HT-29 (cell line): ENCODE measurements around the gene FBXL17. TPM values are rescaled to one million over a fixed set of nuclear protein-coding genes. Genes with fewer than 3 reads are reported as not detected.

Experiments
- DNase-seq: peaks from one replicate; pipeline ENCODE4 v3.0.0-alpha.2; 2015; ENCODE audit warnings: low spot score
- total RNA-seq: library from RNA; depleted of rRNA; stranded (reverse); fragments of >200 nt; shearing (Covaris generic); gene quantifications from 2 replicates; pipeline ENCODE4 v1.2.3, GENCODE V29; 2014

The FBXL17 gene
- total RNA-seq, 1 experiment from 2014 or later, result 7.5 TPM

- no peak for DNase-seq
These were observed 514.6 kb downstream of the FBXL17 start for GRCh38 chr5:107867266-107867665.

GRCh38 chr5:107864793-107865192 lies 517.1 kb downstream of the FBXL17 start:
- DNase-seq, result no peak

GRCh38 chr5:107863125-107863524 lies 518.8 kb downstream of the FBXL17 start:
- no peak for DNase-seq

DNA sequence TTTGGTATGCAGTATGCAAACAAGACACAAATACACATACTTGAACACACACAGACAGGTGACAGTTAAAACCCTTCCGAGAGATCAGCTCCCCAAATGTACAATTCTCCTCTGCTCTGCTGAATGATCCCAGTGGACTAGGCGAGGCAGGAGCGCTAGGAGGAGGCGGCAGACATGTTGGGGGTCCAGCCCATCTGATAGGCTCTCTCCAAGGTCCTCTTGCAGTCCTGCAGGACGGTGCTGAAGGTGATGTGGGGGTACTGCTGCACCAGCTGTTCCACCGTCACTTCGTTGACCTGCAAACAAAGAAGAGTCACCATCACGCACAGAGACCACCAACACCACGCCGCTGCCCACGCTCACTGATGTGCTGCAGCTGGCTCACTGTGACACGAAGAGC lies 520.3 kb downstream of the FBXL17 start:
- DNase-seq, result no peak

DNA sequence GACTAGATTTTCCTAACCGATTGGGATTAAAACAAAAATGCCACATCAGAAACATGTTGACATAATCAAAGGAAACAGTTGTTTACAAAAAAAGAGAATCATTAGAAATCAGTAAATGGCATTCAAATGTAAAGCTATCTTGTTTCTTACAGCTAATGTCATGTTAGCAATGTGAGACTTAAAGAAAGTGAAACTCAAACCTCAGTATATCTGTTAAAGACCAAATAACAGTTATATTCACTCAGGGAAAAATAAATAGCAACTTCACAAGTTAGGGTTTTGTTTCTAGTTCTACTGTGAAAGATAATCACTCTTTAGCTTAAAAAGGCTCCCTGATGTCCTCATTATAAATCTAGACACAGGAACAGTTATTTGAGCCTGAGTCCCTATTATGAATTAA lies 521.9 kb downstream of the FBXL17 start:
- DNase-seq, result no peak

- DNase-seq, result no peak
These were observed 523.1 kb downstream of the FBXL17 start for GRCh38 chr5:107858788-107859187.

DNA sequence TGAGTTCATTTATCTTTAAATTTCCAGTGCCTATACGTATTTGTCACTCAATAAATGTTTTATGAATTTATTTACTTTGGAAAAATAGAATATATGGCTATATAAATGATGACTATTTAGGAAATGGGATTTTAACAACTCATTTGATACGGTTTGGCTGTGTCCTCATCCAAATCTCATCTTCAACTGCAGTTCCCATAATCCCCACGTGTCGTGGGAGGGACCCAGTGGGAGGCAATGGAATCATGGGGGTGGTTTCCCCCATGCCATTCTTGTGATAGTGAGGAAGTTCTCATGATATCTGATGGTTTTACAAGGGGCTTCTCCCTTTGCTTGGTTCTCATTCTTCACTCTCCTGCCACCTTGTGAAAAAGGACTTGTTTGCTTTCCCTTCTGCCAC lies 523.6 kb downstream of the FBXL17 start:
- no peak for DNase-seq

GRCh38 chr5:107857785-107858184 lies 524.1 kb downstream of the FBXL17 start:
- DNase-seq, result no peak

DNA sequence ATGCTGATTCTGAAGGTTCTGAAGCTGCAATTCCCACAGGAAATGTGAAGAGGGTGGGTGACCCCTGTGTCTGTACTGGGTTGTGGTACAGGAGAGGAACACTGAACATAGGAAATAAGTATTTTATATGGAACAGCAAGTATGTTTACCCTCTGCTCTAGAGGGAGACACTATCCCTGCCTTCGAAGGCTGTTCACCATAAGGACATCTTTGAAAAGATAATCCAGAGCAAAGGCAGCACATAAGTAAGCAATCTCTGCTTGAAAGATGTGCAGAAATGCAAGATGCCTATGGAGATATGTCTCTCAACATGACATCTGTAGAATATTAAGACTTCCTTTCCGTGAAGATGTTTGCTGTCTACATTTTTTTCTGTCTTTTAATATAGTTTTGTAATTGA lies 526.7 kb downstream of the FBXL17 start:
- no peak for DNase-seq

- no peak for DNase-seq
These were observed 528.2 kb downstream of the FBXL17 start for GRCh38 chr5:107853696-107854095.

- no peak for DNase-seq
These were observed 528.9 kb downstream of the FBXL17 start for GRCh38 chr5:107853031-107853430.

DNA sequence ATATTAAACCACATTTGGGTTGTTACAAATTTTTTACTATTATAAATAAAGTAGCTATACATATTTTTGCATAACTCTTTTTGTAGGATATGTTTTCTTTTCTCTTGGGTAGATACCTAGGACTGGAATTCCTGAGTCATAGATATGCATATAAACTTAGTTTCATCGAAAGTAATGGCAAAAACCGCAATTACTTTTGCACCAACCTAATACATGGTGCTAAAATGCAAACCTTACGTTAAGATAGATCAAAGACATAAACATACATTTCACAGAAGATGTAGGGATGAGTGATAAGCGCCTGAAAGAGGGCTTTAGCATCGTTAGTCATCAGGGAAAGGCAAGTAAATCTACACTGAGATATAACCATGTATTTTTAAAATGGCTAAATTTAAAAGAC lies 532.8 kb downstream of the FBXL17 start:
- no peak for DNase-seq

DNA sequence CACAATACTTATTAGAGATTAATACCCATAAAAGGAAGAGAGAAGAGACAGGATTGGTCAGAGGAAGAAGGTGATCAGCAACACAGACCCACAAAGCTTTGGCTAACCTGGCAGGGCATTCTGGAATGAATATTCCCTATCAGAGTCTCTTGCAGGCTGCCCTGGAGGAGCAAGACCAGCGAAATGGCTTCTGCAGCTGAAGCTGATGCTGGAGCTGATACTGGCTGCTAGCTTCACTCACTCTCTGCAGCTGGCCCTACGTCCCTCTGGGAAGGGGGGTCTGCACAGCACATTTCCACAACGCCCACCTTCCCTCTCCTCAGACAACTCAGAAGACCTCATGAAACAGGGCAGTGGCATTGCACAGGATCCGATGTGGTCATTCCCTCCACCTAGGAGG lies 541.3 kb downstream of the FBXL17 start:
- no peak for DNase-seq

GRCh38 chr5:107840161-107840560 lies 541.7 kb downstream of the FBXL17 start:
- DNase-seq, result no peak

DNA sequence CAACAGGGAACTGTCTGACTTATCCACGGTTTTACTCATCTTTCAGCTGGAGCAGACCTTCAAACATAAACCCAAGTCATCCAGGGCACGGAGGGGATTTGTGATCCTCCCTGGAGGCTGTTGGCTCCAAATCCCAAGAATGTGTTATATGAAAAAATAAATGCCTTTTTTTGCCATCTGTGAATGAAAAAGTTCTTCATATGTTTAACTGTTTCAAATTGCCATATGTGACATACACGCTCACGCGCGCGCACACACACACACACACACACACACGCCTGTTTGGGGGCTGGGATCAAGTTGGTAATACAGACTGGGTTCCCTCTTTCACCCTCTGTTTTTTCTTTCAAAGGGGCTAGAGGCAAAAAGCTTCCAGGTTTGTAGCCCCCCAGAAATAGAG lies 546.8 kb downstream of the FBXL17 start:
- DNase-seq, result no peak

DNA sequence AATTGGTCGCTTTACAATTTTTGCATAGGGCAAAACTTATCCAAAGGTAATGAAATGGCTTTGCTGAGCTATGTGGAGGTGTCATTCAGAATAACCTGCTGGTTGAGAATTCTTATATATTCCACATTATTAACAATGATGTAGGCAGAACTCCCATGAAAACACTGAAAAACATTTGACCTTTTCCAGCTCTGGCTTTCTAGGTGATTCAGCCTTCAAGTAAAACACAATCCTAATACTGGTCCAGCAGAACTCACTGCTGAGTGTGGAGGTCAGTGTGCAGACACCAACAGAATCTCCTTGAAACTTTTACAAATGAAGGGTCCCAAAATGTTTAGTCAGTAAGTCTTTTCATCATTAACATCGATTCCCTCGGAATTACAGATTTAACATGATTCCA lies 549.2 kb downstream of the FBXL17 start:
- no peak for DNase-seq

GRCh38 chr5:107831612-107832395 lies 550.1 kb downstream of the FBXL17 start:
- no peak for DNase-seq

GRCh38 chr5:107830750-107831149 lies 551.1 kb downstream of the FBXL17 start:
- DNase-seq, result no peak

- no peak for DNase-seq
These were observed 555.4 kb downstream of the FBXL17 start for GRCh38 chr5:107826311-107827000.

GRCh38 chr5:107824821-107825220 lies 557.1 kb downstream of the FBXL17 start:
- no peak for DNase-seq

DNA sequence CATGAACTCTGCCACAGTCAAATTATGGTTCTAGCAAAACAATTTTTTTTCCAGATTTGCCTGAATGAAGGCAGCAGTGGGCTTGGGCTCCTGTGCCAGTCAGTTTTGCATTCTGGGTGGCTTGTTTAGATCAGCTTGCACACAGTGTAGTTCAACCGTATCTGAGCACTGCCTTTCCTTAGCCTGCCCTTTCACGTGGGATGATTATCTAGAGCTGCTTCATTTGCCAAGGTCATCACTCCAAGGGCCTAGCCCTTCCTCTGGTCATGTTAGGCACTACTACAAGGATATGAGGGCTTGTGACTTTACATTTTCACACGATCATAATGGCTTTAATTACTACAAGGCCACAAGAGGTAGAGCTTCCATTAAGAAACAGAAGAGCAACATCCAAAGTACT lies 560.6 kb downstream of the FBXL17 start:
- DNase-seq, result no peak

GRCh38 chr5:107820429-107820828 lies 561.5 kb downstream of the FBXL17 start:
- DNase-seq, result no peak

- no peak for DNase-seq
These were observed 563.9 kb downstream of the FBXL17 start for GRCh38 chr5:107817951-107818350.
